ENCODE data around the gene DOHH.

GRCh38 chr19:3544742-3545668 is 44.5 kb upstream of the DOHH start:
- TF ChIP-seq POLR2AphosphoS5 (IDR thresholded peaks at IDR 0.05; ENCODE audit: low read depth, low read length) = no peak
- no peak for TF ChIP-seq POLR2A (IDR thresholded peaks at IDR 0.05; ENCODE audit: low read depth, low read length)
- no peak for TF ChIP-seq SPI1 (IDR thresholded peaks at IDR 0.05; ENCODE audit: low read depth, low read length)
- TF ChIP-seq TAF1 (IDR thresholded peaks at IDR 0.05; ENCODE audit: low read depth, low read length) = no peak
